ENCODE measurements around the gene PANK2.
"Not testable (repeated sequence)": the region's sequence is repeated elsewhere in the genome, so short reads cannot be mapped to it uniquely, and the experiment has no call there.

The PANK2 gene

GRCh38 chr20:3888622-3889488 lies at the start of gene PANK2:
Gene PANK2 (plus strand): TSS chr20:3889387.
- peak; percentile 98 for DNase-seq

- DNase-seq = not testable (repeated sequence)
Observed at GRCh38 chr20:3840201-3840600, 49.0 kb upstream of the PANK2 start.

- no peak for DNase-seq
Observed at GRCh38 chr20:3842348-3842930, 46.7 kb upstream of the PANK2 start.

DNA sequence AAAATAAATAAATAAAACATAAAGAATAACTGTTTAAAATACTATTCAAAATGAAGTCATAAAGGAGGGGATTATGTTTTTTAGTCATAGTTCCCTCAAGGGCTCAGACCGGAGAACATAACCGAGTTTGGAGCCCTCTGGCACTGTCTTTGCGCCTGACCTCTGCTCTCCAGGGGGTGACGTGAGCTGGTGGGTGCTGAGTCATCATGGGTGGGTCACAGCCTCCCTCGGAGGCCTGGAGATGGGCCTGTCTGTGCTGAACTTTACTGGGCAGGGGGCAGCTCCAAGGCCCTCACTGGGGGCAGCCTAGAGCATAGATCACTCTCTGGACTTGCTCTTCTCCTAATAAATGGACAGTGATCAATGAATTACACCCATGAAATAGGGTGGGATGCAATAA lies 45.7 kb upstream of the PANK2 start:
- no peak for DNase-seq

GRCh38 chr20:3843990-3844619 lies 45.1 kb upstream of the PANK2 start:
- not testable (repeated sequence) for DNase-seq

DNA sequence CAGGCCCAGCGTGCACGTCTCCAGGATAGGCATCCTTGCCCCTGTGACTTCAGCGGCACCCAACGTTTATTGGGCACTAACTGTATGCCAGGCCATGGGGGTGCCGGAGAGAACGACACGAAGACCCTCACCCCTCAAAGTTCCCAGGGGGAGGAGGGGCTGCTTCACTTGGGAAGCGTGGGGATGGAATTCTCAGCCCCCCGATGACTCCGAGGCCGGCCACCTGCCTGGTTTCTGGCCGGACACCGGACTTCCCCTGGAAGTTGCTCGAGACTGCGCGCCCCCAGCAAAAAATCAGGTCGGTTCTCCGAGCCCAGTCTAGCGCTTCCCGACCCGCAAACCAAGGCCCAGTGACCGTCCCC lies 42.8 kb upstream of the PANK2 start:
- DNase-seq = no peak

DNA sequence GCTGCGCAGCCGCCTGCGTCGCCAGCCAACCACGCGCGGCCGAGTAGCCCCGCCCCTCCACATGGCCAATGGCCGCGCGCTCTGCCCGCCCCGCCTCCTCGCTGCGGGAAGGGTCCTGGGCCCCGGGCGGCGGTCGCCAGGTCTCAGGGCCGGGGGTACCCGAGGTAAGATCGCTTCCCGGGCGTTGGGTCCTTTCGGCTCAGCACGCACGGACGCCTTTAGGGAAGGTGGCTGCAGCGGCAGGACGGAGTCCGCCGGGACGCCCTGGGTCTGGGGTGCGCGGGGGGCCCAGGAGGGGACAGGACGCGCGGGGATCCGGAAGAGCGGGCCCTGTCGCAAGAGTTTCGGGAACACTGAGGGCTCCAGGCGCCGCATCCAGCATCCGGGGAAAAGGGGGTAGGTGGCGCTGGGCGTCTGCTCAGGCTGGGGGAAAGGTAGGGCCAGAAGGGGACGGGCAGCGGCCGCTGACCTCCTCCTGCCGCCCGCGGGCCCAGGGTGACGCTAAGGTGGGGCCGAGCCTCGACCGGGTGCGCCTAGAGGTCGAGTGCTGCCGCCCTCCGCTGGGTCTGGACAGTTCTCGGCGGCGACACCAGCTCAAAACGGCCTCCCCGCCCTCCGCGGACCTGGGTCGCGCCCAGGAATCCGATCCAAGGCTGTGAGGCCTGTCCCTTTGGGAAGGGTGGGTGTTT lies 42.3 kb upstream of the PANK2 start, which contains the start of gene MAVS:
MAVS (plus strand) TSS at position 95 of the 689 bp plus-strand sequence. CDS start 7,791 bp downstream, outside the sequence.
- DNase-seq = peak; percentile 72

GRCh38 chr20:3847429-3847940 lies 41.7 kb upstream of the PANK2 start:
- no peak for DNase-seq

- DNase-seq = no peak
Observed at GRCh38 chr20:3848565-3848964, 40.6 kb upstream of the PANK2 start.

DNA sequence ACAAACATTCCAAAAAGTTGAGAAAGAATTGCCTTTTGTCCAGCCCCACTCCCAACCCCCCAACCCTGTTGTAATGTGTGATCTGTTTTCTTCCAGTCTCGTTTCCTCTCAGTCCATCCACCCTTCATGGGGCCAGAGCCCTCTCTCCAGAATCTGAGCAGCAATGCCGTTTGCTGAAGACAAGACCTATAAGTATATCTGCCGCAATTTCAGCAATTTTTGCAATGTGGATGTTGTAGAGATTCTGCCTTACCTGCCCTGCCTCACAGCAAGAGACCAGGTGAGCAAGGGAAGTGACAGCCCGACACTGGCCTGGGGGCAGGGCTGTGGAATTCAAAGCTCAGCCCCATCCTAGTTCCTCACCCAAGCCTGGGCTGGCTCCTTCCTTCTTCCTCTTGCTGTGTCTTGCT lies 34.7 kb upstream of the PANK2 start:
- DNase-seq = no peak

DNA sequence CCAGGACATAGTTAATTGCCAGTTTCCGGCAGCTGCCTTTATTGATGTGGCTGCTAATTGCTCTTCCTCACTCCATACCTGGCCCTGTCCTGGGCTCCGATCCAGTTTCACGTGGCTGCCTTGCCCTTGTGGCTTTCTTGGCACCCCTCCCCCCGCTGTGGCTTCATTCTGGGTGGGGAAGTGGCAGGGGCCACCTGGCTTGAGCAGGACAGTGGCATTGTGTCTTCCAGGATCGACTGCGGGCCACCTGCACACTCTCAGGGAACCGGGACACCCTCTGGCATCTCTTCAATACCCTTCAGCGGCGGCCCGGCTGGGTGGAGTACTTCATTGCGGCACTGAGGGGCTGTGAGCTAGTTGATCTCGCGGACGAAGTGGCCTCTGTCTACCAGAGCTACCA lies 31.8 kb upstream of the PANK2 start:
- DNase-seq = no peak

- no peak for DNase-seq
Observed at GRCh38 chr20:3858689-3859088, 30.5 kb upstream of the PANK2 start.

GRCh38 chr20:3861191-3861590 lies 28.0 kb upstream of the PANK2 start:
- DNase-seq = no peak

DNA sequence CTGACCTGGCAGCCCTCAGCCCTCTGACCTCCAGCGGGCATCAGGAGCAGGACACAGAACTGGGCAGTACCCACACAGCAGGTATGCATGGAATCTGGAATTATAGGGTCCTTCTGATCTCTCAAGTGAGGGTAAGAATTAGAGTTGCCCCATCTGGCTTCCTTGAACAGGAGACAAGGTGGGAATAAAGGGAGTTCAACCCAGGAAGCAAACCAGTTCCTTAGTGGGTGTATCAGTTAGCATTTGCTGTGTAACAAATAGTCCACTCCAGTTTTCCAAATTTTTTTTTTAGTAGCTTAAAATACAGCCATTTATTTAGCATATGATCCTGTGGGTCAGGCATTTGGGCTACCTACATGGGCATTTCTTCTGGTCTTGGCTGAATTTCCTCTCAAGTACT lies 26.9 kb upstream of the PANK2 start:
- no peak for DNase-seq

GRCh38 chr20:3863317-3863716 lies 25.9 kb upstream of the PANK2 start:
- no peak for DNase-seq

GRCh38 chr20:3864518-3864917 lies 24.7 kb upstream of the PANK2 start:
- no peak for DNase-seq

- DNase-seq = no peak
Observed at GRCh38 chr20:3865152-3865886, 23.9 kb upstream of the PANK2 start.

DNA sequence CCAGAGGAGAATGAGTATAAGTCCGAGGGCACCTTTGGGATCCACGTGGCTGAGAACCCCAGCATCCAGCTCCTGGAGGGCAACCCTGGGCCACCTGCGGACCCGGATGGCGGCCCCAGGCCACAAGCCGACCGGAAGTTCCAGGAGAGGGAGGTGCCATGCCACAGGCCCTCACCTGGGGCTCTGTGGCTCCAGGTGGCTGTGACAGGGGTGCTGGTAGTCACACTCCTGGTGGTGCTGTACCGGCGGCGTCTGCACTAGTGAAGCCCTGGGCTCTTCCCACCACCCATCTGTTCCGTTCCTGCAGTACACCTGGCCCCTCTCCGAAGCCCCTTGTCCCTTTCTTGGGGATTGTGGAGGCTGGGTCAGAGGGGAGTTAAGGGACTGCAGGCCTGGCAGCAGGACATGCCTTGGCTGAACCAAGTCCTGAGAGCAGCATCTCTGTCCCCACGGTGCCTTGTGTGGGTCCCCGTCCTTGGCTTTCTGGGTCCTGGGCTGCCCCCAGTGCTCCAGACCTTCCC lies 23.2 kb upstream of the PANK2 start:
- no peak for DNase-seq

GRCh38 chr20:3866464-3866863 lies 22.7 kb upstream of the PANK2 start:
- no peak for DNase-seq

DNA sequence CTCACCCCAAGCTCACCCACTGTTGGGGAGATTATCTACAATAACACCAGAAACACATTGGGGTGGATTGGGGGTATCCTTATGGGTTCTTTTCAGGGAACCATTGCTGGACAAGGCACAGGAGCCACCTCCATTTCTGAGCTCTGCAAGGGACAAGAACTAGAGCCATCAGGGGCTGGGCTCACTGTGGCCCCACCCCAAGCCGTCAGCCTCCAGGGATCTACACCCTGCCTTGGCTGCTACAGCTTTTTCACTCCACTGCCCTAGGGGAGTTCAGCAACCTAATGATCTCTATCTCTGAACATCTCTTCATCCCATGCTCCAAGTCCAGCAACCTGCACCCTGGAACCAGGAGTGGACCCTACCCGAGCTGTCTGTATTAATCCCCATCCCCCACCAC lies 21.4 kb upstream of the PANK2 start:
- DNase-seq = no peak

- DNase-seq = no peak
Observed at GRCh38 chr20:3869839-3870634, 19.1 kb upstream of the PANK2 start.

All from NK-92 treated with Interleukin-12 subunit alpha and Interleukin-12 subunit beta, amount 100 ng/mL, for 24 hours (cell line).